Hepatocyte (in vitro differentiated cells): ENCODE data around the gene SHC3.

Experiments
- CTCF ChIP-seq: fragments of 200-600 bp; sonication (generic); IDR thresholded peaks from 2 replicates; pipeline ENCODE4 v1.5.1; 2016; ENCODE audit warnings: antibody characterized with exemption, mild to moderate bottlenecking; ENCODE audit not compliant: poor library complexity
- EZH2 ChIP-seq: fragments of 200-600 bp; sonication (generic); IDR thresholded peaks from 2 replicates; pipeline ENCODE4 v1.6.1; 2016; ENCODE audit warnings: antibody characterized with exemption, mild to moderate bottlenecking, borderline replicate concordance

GRCh38 chr9:88960632-88961031 lies 218.0 kb downstream of the SHC3 start:
- TF ChIP-seq CTCF (no peak), EZH2 (no peak)
